ENCODE data around the gene MAP2. TPM values are rescaled to one million over a fixed set of nuclear protein-coding genes. Genes with fewer than 3 reads are reported as not detected.

MAP2 gene
- total and polyA plus RNA-seq, 7 experiments from 2014 or later = 0.38 to 0.89 (median 0.47) TPM; not detected in 3

DNA sequence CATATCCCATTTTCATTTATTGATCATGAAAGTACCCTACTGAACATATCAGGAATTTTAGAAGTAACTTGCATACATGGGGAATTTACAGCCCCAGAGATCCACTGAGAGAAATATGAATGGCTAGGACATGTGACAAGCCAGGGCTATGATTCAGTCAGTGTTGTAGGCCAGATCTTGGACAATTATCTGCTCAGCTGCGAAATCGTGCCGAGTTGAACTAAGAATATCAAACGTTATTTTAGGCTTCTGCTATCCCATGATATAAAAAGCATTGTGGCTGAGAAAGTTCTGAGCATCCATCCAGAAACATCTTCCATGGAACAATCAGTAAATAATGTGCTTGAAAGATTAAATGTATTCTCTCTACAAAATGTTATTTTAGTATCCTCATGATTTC is 262.1 kb downstream of the MAP2 start:
- H3K36me3 ChIP-seq (ENCODE audit: control insufficient read depth in 2 of 3, insufficient read depth in 3 of 3, low read length in 3 of 3) = no peaks in the 10 kb centered on the region
- H3K9me3 Mint-ChIP-seq = peaks cover 0 to 4% (median 0%) of the 10 kb centered on the region in 11 donors
- H3K4me3 Mint-ChIP-seq = no peak overlapping the region
- no peaks in the 10 kb centered on the region for H3K4me1 Mint-ChIP-seq
- no peak overlapping the region for H3K27ac Mint-ChIP-seq
- intact Hi-C loops (cut with micrococcal nuclease) = no loop called here
- no peak overlapping the region for H3K27ac ChIP-seq (ENCODE audit: low read depth, low read length)
- ATAC-seq = no peak
- no peaks in the 10 kb centered on the region for H3K9me3 ChIP-seq (ENCODE audit: control insufficient read depth in 2 of 3, low read length in 3 of 3)
- H3K4me3 ChIP-seq (ENCODE audit: low read length) = no peak overlapping the region
- H3K36me3 Mint-ChIP-seq = no peaks in the 10 kb centered on the region
- H3K27me3 ChIP-seq (ENCODE audit: control insufficient read depth in 2 of 2, insufficient read depth in 2 of 2, low read length in 2 of 2) = no peaks in the 10 kb centered on the region
- DNase-seq = no peak
- no peaks in the 10 kb centered on the region for H3K4me1 ChIP-seq (ENCODE audit: control insufficient read depth in 2 of 2, insufficient read depth in 2 of 2, low read length in 2 of 2)
- CTCF ChIA-PET = no interaction called here
- POLR2A ChIA-PET = no interaction called here
- no peaks in the 10 kb centered on the region for H3K27me3 Mint-ChIP-seq

DNA sequence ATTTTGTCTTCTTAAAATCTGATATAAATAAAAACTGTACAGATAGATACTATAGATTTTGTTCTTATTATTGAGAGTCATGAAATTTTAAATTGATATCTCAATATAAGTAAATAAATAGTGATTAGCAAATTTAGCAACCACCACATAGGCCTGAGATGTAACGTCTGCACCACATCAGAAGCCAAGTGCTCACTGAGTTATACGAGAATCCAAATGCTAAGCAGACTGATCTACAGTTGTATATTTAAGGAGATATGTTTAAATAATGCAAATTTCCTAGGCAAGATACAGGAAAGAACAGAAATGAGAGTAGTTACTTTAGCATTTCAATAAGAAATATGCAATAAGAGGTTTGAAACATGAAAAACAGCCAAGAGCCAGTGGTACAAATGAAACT is 262.6 kb downstream of the MAP2 start:
- Histone ChIP-seq H3K27me3 (ENCODE audit: control insufficient read depth in 2 of 2, insufficient read depth in 2 of 2, low read length in 2 of 2) (no peaks in the 10 kb centered on the region), H3K4me3 (ENCODE audit: low read length) (no peak overlapping the region), H3K36me3 (ENCODE audit: control insufficient read depth in 2 of 3, insufficient read depth in 3 of 3, low read length in 3 of 3) (no peaks in the 10 kb centered on the region), H3K9me3 (ENCODE audit: control insufficient read depth in 2 of 3, low read length in 3 of 3) (no peaks in the 10 kb centered on the region), H3K4me1 (ENCODE audit: control insufficient read depth in 2 of 2, insufficient read depth in 2 of 2, low read length in 2 of 2) (no peaks in the 10 kb centered on the region), H3K27ac (ENCODE audit: low read depth, low read length) (no peak overlapping the region)
- DNase-seq = no peak
- Mint-ChIP-seq H3K4me1 (no peaks in the 10 kb centered on the region), H3K36me3 (no peaks in the 10 kb centered on the region), H3K27me3 (no peaks in the 10 kb centered on the region), H3K4me3 (no peak overlapping the region), H3K27ac (no peak overlapping the region), H3K9me3 (peaks cover 0 to 4% (median 0%) of the 10 kb centered on the region in 11 donors)
- CTCF ChIA-PET = no interaction called here
- no peak for ATAC-seq
- intact Hi-C loops (cut with micrococcal nuclease) = no loop called here
- POLR2A ChIA-PET = no interaction called here

DNA sequence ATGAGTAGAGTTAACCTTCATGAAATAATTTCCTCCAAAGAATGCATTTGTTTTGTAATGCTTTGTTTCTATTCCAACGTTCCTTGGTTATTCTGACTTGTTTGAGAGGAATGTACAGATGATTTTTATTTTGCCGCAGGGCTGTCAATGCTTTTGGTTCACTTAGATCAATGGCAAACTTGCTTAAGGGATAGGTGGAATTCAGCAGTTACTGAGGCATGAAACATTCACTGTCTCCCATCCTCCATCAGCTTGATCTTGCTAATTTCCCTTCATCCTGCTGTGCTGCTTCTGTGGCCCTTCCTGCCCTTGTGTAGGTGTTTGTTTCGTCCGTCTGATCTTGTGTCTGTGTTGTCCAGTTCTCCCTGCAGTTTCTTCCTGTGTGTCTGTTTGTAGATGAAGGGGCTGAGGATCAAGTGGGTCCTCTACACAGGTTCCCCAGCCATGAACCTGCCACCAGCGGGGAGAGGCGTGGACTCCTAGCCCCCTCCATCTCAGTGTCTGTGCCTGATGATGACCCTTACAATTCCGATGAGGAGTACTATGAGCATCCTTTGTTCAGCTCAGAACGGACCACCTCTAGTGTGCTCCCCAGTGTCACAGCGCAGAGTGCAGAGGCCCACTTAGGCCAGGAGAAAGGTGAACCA is 263.6 kb downstream of the MAP2 start:
- DNase-seq = no peak
- ChIA-PET POLR2A (no interaction called here), CTCF (no interaction called here)
- Histone ChIP-seq H3K36me3 (ENCODE audit: control insufficient read depth in 2 of 3, insufficient read depth in 3 of 3, low read length in 3 of 3) (no peaks in the 10 kb centered on the region), H3K9me3 (ENCODE audit: control insufficient read depth in 2 of 3, low read length in 3 of 3) (no peaks in the 10 kb centered on the region), H3K27me3 (ENCODE audit: control insufficient read depth in 2 of 2, insufficient read depth in 2 of 2, low read length in 2 of 2) (no peaks in the 10 kb centered on the region), H3K4me3 (ENCODE audit: low read length) (no peak overlapping the region), H3K4me1 (ENCODE audit: control insufficient read depth in 2 of 2, insufficient read depth in 2 of 2, low read length in 2 of 2) (no peaks in the 10 kb centered on the region), H3K27ac (ENCODE audit: low read depth, low read length) (no peak overlapping the region)
- Mint-ChIP-seq H3K4me3 (no peak overlapping the region), H3K36me3 (no peaks in the 10 kb centered on the region), H3K9me3 (peaks cover 0 to 4% (median 0%) of the 10 kb centered on the region in 11 donors), H3K27me3 (no peaks in the 10 kb centered on the region), H3K27ac (no peak overlapping the region), H3K4me1 (no peaks in the 10 kb centered on the region)
- no peak for ATAC-seq
- intact Hi-C loops (cut with micrococcal nuclease) = no loop called here

DNA sequence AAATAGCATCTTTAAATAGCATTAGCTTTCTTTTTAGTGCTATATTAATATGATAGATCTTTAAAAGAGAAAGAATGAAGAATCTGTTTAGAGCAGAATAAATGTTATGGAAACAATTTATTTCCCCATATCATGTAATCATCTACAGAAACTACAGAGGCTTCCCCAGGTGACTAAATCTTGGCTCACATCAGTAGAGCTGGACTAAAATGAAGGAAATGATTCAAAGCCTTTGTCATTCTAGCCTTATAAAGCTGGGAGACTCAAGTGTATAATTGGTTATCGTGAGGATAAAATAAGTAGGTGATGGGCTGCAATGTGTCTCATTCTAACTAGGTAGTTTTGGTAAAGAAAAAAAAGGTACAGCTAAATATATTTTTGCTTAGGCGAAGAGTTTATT is 264.5 kb downstream of the MAP2 start:
- H3K36me3 ChIP-seq (ENCODE audit: control insufficient read depth in 2 of 3, insufficient read depth in 3 of 3, low read length in 3 of 3) = no peaks in the 10 kb centered on the region
- ChIA-PET CTCF (no interaction called here), POLR2A (no interaction called here)
- H3K4me1 ChIP-seq (ENCODE audit: control insufficient read depth in 2 of 2, insufficient read depth in 2 of 2, low read length in 2 of 2) = no peaks in the 10 kb centered on the region
- Mint-ChIP-seq H3K27ac (no peak overlapping the region), H3K36me3 (no peaks in the 10 kb centered on the region), H3K4me1 (no peaks in the 10 kb centered on the region), H3K4me3 (no peak overlapping the region), H3K27me3 (peaks cover 0 to 2% (median 0%) of the 10 kb centered on the region in 5 donors), H3K9me3 (peaks cover 0 to 2% (median 0%) of the 10 kb centered on the region in 11 donors)
- no peak for DNase-seq
- no peak overlapping the region for H3K27ac ChIP-seq (ENCODE audit: low read depth, low read length)
- no peaks in the 10 kb centered on the region for H3K9me3 ChIP-seq (ENCODE audit: control insufficient read depth in 2 of 3, low read length in 3 of 3)
- intact Hi-C loops (cut with micrococcal nuclease) = no loop called here
- ATAC-seq = no peak
- H3K4me3 ChIP-seq (ENCODE audit: low read length) = no peak overlapping the region
- H3K27me3 ChIP-seq (ENCODE audit: control insufficient read depth in 2 of 2, insufficient read depth in 2 of 2, low read length in 2 of 2) = no peaks in the 10 kb centered on the region

DNA sequence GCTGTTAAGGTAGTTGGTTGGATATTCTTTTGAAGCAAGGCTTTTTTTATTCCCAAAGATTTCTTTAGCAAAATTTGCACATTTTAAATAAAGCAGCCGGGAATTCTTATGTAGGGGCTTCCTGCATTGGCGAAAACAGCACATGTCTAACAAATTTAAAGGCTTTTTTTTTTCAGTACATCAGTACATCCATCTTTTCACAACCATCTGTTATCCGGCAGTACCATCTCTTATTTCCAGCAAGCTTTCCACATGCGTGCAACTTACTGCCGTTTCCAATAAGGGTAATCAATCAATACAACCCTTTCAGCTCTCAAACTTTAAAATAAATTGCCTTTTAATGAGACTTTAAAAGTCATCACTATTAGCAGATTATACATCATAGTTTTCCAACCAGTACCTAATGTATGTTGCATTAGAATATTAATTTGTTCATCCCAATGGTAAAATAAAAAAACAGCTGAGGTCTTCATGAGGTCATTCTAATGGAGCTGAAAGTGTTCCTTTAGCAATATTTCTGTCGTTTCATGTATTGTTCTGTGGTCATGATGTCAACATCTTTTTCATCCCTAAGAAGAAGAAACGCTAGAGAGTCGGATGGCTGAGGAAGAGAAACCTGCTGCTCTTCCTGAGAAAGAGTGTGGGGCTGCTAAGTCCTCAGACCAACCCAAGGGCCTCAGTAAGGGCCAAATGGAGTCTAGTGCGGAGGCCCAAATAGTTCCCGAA is 266.3 kb downstream of the MAP2 start:
- no peaks in the 10 kb centered on the region for H3K4me1 ChIP-seq (ENCODE audit: control insufficient read depth in 2 of 2, insufficient read depth in 2 of 2, low read length in 2 of 2)
- ATAC-seq = no peak
- Mint-ChIP-seq H3K27ac (no peak overlapping the region), H3K4me1 (no peaks in the 10 kb centered on the region), H3K27me3 (peaks cover 0 to 4% (median 0%) of the 10 kb centered on the region in 5 donors), H3K9me3 (peaks cover 0 to 7% (median 0%) of the 10 kb centered on the region in 11 donors), H3K36me3 (no peaks in the 10 kb centered on the region), H3K4me3 (no peak overlapping the region)
- no peaks in the 10 kb centered on the region for H3K9me3 ChIP-seq (ENCODE audit: control insufficient read depth in 2 of 3, low read length in 3 of 3)
- CTCF ChIA-PET = no interaction called here
- POLR2A ChIA-PET = no interaction called here
- H3K27ac ChIP-seq (ENCODE audit: low read depth, low read length) = no peak overlapping the region
- no peaks in the 10 kb centered on the region for H3K36me3 ChIP-seq (ENCODE audit: control insufficient read depth in 2 of 3, insufficient read depth in 3 of 3, low read length in 3 of 3)
- H3K4me3 ChIP-seq (ENCODE audit: low read length) = no peak overlapping the region
- intact Hi-C loops (cut with micrococcal nuclease) = no loop called here
- no peaks in the 10 kb centered on the region for H3K27me3 ChIP-seq (ENCODE audit: control insufficient read depth in 2 of 2, insufficient read depth in 2 of 2, low read length in 2 of 2)
- no peak for DNase-seq

DNA sequence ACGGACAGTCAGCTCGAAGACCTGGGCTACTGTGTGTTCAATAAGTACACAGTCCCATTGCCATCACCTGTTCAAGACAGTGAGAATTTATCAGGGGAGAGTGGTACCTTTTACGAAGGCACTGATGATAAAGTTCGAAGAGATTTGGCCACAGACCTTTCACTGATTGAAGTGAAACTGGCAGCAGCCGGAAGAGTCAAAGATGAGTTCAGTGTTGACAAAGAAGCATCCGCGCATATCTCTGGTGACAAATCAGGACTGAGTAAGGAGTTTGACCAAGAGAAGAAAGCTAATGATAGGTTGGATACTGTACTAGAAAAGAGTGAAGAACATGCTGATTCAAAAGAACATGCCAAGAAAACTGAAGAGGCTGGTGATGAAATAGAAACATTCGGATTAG is 270.9 kb downstream of the MAP2 start:
- no peaks in the 10 kb centered on the region for H3K4me1 Mint-ChIP-seq
- H3K4me1 ChIP-seq (ENCODE audit: control insufficient read depth in 2 of 2, insufficient read depth in 2 of 2, low read length in 2 of 2) = no peaks in the 10 kb centered on the region
- no peak overlapping the region for H3K4me3 ChIP-seq (ENCODE audit: low read length)
- H3K9me3 ChIP-seq (ENCODE audit: control insufficient read depth in 2 of 3, low read length in 3 of 3) = no peaks in the 10 kb centered on the region
- H3K27me3 Mint-ChIP-seq = peaks cover 0 to 4% (median 0%) of the 10 kb centered on the region in 5 donors
- DNase-seq (no peak), ATAC-seq (no peak)
- no peaks in the 10 kb centered on the region for H3K27me3 ChIP-seq (ENCODE audit: control insufficient read depth in 2 of 2, insufficient read depth in 2 of 2, low read length in 2 of 2)
- H3K9me3 Mint-ChIP-seq = peaks cover 0 to 14% (median 0%) of the 10 kb centered on the region in 11 donors
- no peaks in the 10 kb centered on the region for H3K36me3 ChIP-seq (ENCODE audit: control insufficient read depth in 2 of 3, insufficient read depth in 3 of 3, low read length in 3 of 3)
- CTCF ChIA-PET = no interaction called here
- no peak overlapping the region for H3K27ac Mint-ChIP-seq
- no peak overlapping the region for H3K4me3 Mint-ChIP-seq
- POLR2A ChIA-PET = no interaction called here
- no peak overlapping the region for H3K27ac ChIP-seq (ENCODE audit: low read depth, low read length)
- H3K36me3 Mint-ChIP-seq = no peaks in the 10 kb centered on the region
- intact Hi-C loops (cut with micrococcal nuclease) = no loop called here
